ENCODE data around the gene SMARCAL1.

The SMARCAL1 gene

GRCh38 chr2:216491793-216492596, 79.7 kb downstream of the SMARCAL1 start:
- POLR2A ChIA-PET = interaction anchor here (0.6 to 1.2 kb wide), 2 partner anchors 16 to 22 kb away, joined by 3 read pairs; no protein-coding TSS in a partner anchor

GRCh38 chr2:216492597-216493333, 80.5 kb downstream of the SMARCAL1 start:
- no peak overlapping the region for H3K27ac ChIP-seq (ENCODE audit: extremely low read depth, low read depth, low read length)
- ChIA-PET POLR2A (interaction anchor here (0.9 to 1.2 kb wide), 2 partner anchors 15 to 81 kb away, joined by 3 read pairs; partner anchors contain the start of gene SMARCAL1), CTCF (no interaction called here)
- H3K36me3 ChIP-seq (ENCODE audit: control insufficient read depth in 2 of 2, insufficient read depth in 1 of 2, low read length in 2 of 2) = no peaks in the 10 kb centered on the region
- no peaks in the 10 kb centered on the region for H3K9me3 ChIP-seq (ENCODE audit: control insufficient read depth, insufficient read depth, low read depth, low read length)
- peaks cover 3% of the 10 kb centered on the region; the same call in 1 of the 2 replicates for H3K4me1 ChIP-seq (ENCODE audit: control insufficient read depth, insufficient read depth, low read length)
- H3K4me3 ChIP-seq (ENCODE audit: low read depth, low read length) = no peak overlapping the region
- TF ChIP-seq ZNF23 (tag by site-specific recombination; IDR thresholded peaks at IDR 0.05; ENCODE audit: borderline replicate concordance) = no peak
- TF ChIP-seq SP7 (tag by site-specific recombination; IDR thresholded peaks at IDR 0.05) = no peak; the same call in 1 of the 2 replicates
- no peak for TF ChIP-seq AEBP2 (tag by site-specific recombination; IDR thresholded peaks at IDR 0.05; ENCODE audit: borderline replicate concordance)
- TF ChIP-seq, protein P1, sequence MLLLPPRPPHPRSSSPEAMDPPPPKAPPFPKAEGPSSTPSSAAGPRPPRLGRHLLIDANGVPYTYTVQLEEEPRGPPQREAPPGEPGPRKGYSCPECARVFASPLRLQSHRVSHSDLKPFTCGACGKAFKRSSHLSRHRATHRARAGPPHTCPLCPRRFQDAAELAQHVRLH (tag by site-specific recombination; IDR thresholded peaks at IDR 0.05) = no peak
- TF ChIP-seq OSR2 (tag by site-specific recombination; IDR thresholded peaks at IDR 0.05) = no peak
- TF ChIP-seq ZNF626 (tag by site-specific recombination; IDR thresholded peaks at IDR 0.05) = no peak
- TF ChIP-seq KLF9 (tag by site-specific recombination; IDR thresholded peaks at IDR 0.05; ENCODE audit: low read depth) = no peak
- no peak for TF ChIP-seq ZNF394 (tag by site-specific recombination; IDR thresholded peaks at IDR 0.05; ENCODE audit: borderline replicate concordance)
- no peak for TF ChIP-seq SP2 (tag by site-specific recombination; IDR thresholded peaks at IDR 0.05)

More at GRCh38 chr2:216491793-216492596, 79.7 kb downstream of the SMARCAL1 start:
- Histone ChIP-seq H3K27ac (ENCODE audit: extremely low read depth, low read depth, low read length) (no peak overlapping the region), H3K4me3 (ENCODE audit: low read depth, low read length) (no peak overlapping the region), H3K9me3 (ENCODE audit: control insufficient read depth, insufficient read depth, low read depth, low read length) (no peaks in the 10 kb centered on the region), H3K4me1 (ENCODE audit: control insufficient read depth, insufficient read depth, low read length) (peaks cover 3% of the 10 kb centered on the region; the same call in 1 of the 2 replicates), H3K36me3 (ENCODE audit: control insufficient read depth in 2 of 2, insufficient read depth in 1 of 2, low read length in 2 of 2) (no peaks in the 10 kb centered on the region)
- CTCF ChIA-PET = interaction anchor here (0.6 kb wide), 1 partner anchor 254 kb away, joined by 3 read pairs; no protein-coding TSS in a partner anchor
- TF ChIP-seq ZNF302 (tag by site-specific recombination; IDR thresholded peaks at IDR 0.05; ENCODE audit: low read depth) (no peak), OSR2 (tag by site-specific recombination; IDR thresholded peaks at IDR 0.05) (no peak), EGR2 (tag by site-specific recombination; IDR thresholded peaks at IDR 0.05; ENCODE audit: low read depth) (no peak), SCRT2 (tag by site-specific recombination; IDR thresholded peaks at IDR 0.05) (no peak), ZBTB48 (tag by site-specific recombination; IDR thresholded peaks at IDR 0.05) (no peak), WT1 (tag by site-specific recombination; IDR thresholded peaks at IDR 0.05) (no peak), TSHZ1 (tag by site-specific recombination; IDR thresholded peaks at IDR 0.05; ENCODE audit: borderline replicate concordance) (no peak), ZNF768 (tag by site-specific recombination; IDR thresholded peaks at IDR 0.05) (no peak), ZBTB21 (tag by site-specific recombination; IDR thresholded peaks at IDR 0.05) (no peak), ZNF423 (tag by site-specific recombination; IDR thresholded peaks at IDR 0.05) (no peak)
- TF ChIP-seq, protein P2, sequence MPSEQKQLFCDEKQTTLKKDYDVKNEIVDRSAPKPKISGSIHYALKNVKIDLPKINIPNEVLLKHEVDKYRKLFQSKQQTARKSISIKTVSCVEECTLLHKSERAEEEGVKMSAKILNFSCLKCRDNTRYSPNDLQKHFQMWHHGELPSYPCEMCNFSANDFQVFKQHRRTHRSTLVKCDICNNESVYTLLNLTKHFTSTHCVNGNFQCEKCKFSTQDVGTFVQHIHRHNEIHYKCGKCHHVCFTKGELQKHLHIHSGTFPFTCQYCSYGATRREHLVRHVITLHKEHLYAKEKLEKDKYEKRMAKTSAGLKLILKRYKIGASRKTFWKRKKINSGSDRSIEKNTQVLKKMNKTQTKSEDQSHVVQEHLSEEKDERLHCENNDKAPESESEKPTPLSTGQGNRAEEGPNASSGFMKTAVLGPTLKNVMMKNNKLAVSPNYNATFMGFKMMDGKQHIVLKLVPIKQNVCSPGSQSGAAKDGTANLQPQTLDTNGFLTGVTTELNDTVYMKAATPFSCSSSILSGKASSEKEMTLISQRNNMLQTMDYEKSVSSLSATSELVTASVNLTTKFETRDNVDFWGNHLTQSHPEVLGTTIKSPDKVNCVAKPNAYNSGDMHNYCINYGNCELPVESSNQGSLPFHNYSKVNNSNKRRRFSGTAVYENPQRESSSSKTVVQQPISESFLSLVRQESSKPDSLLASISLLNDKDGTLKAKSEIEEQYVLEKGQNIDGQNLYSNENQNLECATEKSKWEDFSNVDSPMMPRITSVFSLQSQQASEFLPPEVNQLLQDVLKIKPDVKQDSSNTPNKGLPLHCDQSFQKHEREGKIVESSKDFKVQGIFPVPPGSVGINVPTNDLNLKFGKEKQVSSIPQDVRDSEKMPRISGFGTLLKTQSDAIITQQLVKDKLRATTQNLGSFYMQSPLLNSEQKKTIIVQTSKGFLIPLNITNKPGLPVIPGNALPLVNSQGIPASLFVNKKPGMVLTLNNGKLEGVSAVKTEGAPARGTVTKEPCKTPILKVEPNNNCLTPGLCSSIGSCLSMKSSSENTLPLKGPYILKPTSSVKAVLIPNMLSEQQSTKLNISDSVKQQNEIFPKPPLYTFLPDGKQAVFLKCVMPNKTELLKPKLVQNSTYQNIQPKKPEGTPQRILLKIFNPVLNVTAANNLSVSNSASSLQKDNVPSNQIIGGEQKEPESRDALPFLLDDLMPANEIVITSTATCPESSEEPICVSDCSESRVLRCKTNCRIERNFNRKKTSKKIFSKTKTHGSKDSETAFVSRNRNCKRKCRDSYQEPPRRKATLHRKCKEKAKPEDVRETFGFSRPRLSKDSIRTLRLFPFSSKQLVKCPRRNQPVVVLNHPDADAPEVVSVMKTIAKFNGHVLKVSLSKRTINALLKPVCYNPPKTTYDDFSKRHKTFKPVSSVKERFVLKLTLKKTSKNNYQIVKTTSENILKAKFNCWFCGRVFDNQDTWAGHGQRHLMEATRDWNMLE (tag by site-specific recombination; conservative IDR thresholded peaks at IDR 0.05; ENCODE audit: low read depth) = no peak

All from HEK293 (cell line).